HG03103 (cell line): ENCODE measurements around the gene ITPRID2.
"Not testable (repeated sequence)": the region's sequence is repeated elsewhere in the genome, so short reads cannot be mapped to it uniquely, and the experiment has no call there.

Experiments used
- ATAC-seq: cut with Tn5 transposase; IDR thresholded peaks from one replicate; pipeline ENCODE4 v1.9.1; 2021; ENCODE audit warnings: low read depth; ENCODE audit not compliant: unreplicated experiment

Gene ITPRID2

GRCh38 chr2:181957668-181958067 lies 66.1 kb downstream of the ITPRID2 start:
- no peak for ATAC-seq

- ATAC-seq, result no peak
Measured at GRCh38 chr2:181958726-181959125, 67.2 kb downstream of the ITPRID2 start.

- no peak for ATAC-seq
Measured at GRCh38 chr2:181959508-181959907, 68.0 kb downstream of the ITPRID2 start.

- ATAC-seq, result not testable (repeated sequence)
Measured at GRCh38 chr2:181961167-181961566, 69.6 kb downstream of the ITPRID2 start.

GRCh38 chr2:181962142-181962541 lies 70.6 kb downstream of the ITPRID2 start:
- no peak for ATAC-seq

- ATAC-seq, result no peak
Measured at GRCh38 chr2:181970160-181970794, 78.7 kb downstream of the ITPRID2 start.

GRCh38 chr2:181971032-181971431 lies 79.5 kb downstream of the ITPRID2 start:
- no peak for ATAC-seq

- no peak for ATAC-seq
Measured at GRCh38 chr2:181972431-181973170, 81.1 kb downstream of the ITPRID2 start.

GRCh38 chr2:181973171-181973783 lies 81.7 kb downstream of the ITPRID2 start:
- ATAC-seq, result no peak

GRCh38 chr2:181977661-181978350 lies 86.3 kb downstream of the ITPRID2 start:
- peak; percentile 36 for ATAC-seq

- ATAC-seq, result peak; percentile 25
Measured at GRCh38 chr2:181978351-181979150, 87.0 kb downstream of the ITPRID2 start.
